ENCODE results near the gene CLSTN2. TPM values are rescaled to one million over a fixed set of nuclear protein-coding genes. Genes with fewer than 3 reads are reported as not detected.

The CLSTN2 gene
- total and polyA plus RNA-seq, 9 donors = 28.9 to 263 (median 134) TPM

DNA sequence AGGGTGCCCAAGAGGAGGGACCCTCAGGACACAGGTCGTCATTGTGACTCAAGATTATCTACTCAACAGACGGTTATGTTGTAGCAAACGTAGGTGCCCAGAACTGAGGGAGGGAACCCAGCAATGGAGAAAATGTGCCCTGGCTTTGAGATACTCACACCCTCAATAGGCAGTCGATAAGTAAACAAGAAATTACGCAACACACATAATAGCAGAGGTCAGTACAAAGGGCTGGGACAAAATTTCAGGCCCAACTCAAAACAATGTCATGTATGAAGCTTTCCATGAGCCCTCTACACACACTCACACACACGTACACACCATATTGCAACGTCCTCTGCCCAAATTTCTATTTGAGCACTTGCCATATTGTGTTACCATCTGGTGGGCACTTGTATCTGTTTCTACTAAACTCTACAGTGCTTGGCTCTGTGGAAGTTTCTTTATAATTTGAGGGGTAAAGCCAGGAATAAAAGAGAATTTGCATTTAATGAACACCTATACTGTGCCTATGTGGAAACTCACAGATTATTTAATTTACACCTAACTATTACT is 628.3 kb downstream of the CLSTN2 start:
- no peaks in the 10 kb centered on the region for H3K4me1 ChIP-seq (ENCODE audit: insufficient read depth)
- intact Hi-C loops (cut with DNase I) = no loop called here
- no peak overlapping the region for H3K4me3 ChIP-seq
- DNase-seq = no peak
- TF ChIP-seq, protein P1, sequence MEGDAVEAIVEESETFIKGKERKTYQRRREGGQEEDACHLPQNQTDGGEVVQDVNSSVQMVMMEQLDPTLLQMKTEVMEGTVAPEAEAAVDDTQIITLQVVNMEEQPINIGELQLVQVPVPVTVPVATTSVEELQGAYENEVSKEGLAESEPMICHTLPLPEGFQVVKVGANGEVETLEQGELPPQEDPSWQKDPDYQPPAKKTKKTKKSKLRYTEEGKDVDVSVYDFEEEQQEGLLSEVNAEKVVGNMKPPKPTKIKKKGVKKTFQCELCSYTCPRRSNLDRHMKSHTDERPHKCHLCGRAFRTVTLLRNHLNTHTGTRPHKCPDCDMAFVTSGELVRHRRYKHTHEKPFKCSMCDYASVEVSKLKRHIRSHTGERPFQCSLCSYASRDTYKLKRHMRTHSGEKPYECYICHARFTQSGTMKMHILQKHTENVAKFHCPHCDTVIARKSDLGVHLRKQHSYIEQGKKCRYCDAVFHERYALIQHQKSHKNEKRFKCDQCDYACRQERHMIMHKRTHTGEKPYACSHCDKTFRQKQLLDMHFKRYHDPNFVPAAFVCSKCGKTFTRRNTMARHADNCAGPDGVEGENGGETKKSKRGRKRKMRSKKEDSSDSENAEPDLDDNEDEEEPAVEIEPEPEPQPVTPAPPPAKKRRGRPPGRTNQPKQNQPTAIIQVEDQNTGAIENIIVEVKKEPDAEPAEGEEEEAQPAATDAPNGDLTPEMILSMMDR (IDR thresholded peaks at IDR 0.05) = no peak
- H3K36me3 ChIP-seq = no peaks in the 10 kb centered on the region
- 74 to 91% (median 84%) methylated on average over 7 of the region's 7 CpGs for WGBS, 3 donors
- H3K27ac ChIP-seq = no peak overlapping the region
- H3K27me3 ChIP-seq = no peaks in the 10 kb centered on the region
- H3K9me3 ChIP-seq = no peaks in the 10 kb centered on the region

- WGBS, 3 donors = 91 to 94% (median 94%) methylated on average over 2 of the region's 2 CpGs
- intact Hi-C loops (cut with DNase I) = no loop called here
These were observed 633.1 kb downstream of the CLSTN2 start for GRCh38 chr3:140568131-140568530.

GRCh38 chr3:140568842-140569520 is 634.0 kb downstream of the CLSTN2 start:
- no peaks in the 10 kb centered on the region for H3K9me3 ChIP-seq
- WGBS, 3 donors = 78 to 98% (median 83%) methylated on average over 3 of the region's 3 CpGs
- no peak overlapping the region for H3K27ac ChIP-seq
- no peak overlapping the region for H3K4me3 ChIP-seq
- H3K27me3 ChIP-seq = no peaks in the 10 kb centered on the region
- H3K4me1 ChIP-seq (ENCODE audit: insufficient read depth) = peaks cover 15% of the 10 kb centered on the region
- peak; percentile 74 to 88 (median 81) for DNase-seq
- intact Hi-C loops (cut with DNase I) = no loop called here
- TF ChIP-seq POLR2A (IDR thresholded peaks at IDR 0.05) (no peak), EP300 (IDR thresholded peaks at IDR 0.05) (no peak)
- TF ChIP-seq, protein P1 (IDR thresholded peaks at IDR 0.05) = no peak
- H3K36me3 ChIP-seq = no peaks in the 10 kb centered on the region

More at GRCh38 chr3:140568131-140568530, 633.1 kb downstream of the CLSTN2 start:
- TF ChIP-seq POLR2A (IDR thresholded peaks at IDR 0.05) = no peak
- TF ChIP-seq EP300 (IDR thresholded peaks at IDR 0.05) = no peak
- TF ChIP-seq, protein P1 (IDR thresholded peaks at IDR 0.05) = no peak
- no peak for DNase-seq
- Histone ChIP-seq H3K4me1 (ENCODE audit: insufficient read depth) (peaks cover 10% of the 10 kb centered on the region), H3K36me3 (no peaks in the 10 kb centered on the region), H3K27me3 (no peaks in the 10 kb centered on the region), H3K9me3 (no peaks in the 10 kb centered on the region), H3K4me3 (no peak overlapping the region), H3K27ac (no peak overlapping the region)

DNA sequence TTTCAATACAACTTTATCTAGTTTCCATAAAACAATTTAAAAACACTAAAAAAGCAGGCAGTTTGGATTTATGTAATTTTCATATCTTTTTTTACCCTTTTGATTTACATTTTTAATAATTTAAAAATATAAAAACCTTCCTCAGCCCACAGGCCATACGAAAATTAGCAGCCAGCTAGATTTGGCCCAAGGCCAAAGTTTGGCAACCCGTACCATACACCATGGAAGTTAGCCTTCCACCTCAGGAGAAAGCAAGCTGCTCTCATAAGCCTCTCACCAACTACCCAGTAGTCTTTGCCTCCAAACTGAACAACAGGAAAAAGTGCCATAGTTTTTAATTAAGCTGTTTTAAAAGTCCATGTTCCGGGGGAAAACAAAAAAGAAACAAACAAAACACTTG is 635.6 kb downstream of the CLSTN2 start:
- H3K27me3 ChIP-seq = no peaks in the 10 kb centered on the region
- intact Hi-C loops (cut with DNase I) = no loop called here
- H3K36me3 ChIP-seq = no peaks in the 10 kb centered on the region
- H3K4me1 ChIP-seq (ENCODE audit: insufficient read depth) = peaks cover 17% of the 10 kb centered on the region
- H3K9me3 ChIP-seq = no peaks in the 10 kb centered on the region
- H3K4me3 ChIP-seq = no peak overlapping the region
- WGBS, 3 donors = 52 to 61% (median 55%) methylated on average over 3 of the region's 3 CpGs
- TF ChIP-seq, protein P1 (IDR thresholded peaks at IDR 0.05) = no peak
- TF ChIP-seq EP300 (IDR thresholded peaks at IDR 0.05) (no peak), POLR2A (IDR thresholded peaks at IDR 0.05) (no peak)
- H3K27ac ChIP-seq = no peak overlapping the region
- DNase-seq = peak in 1 of 5 donors; percentile 50
